Measurements from ENCODE around the gene PRKD2. TPM values are rescaled to one million over a fixed set of nuclear protein-coding genes. Genes with fewer than 3 reads are reported as not detected.

The PRKD2 gene
- total and polyA plus RNA-seq, 4 donors: 7.3 to 14.4 (median 9.3) TPM

- under 1% methylated on average over 68 of the region's 68 CpGs for WGBS
- H3K27me3 ChIP-seq (ENCODE audit: control insufficient read depth in 4 of 4, insufficient read depth in 4 of 4, low read length in 3 of 4): no peaks in the 10 kb centered on the region
- H3K9ac ChIP-seq (ENCODE audit: low read depth in 1 of 2, low read length in 2 of 2): peak within 1 kb of the TSS; percentile 41 to 82
- peaks cover 10 to 34% (median 18%) of the 10 kb centered on the region in 4 donors for H3K4me1 ChIP-seq (ENCODE audit: control insufficient read depth in 4 of 4, insufficient read depth in 4 of 4, low read length in 3 of 4)
- no peak for TF ChIP-seq FOXA1 (IDR thresholded peaks at IDR 0.05)
- TF ChIP-seq YY1 (IDR thresholded peaks at IDR 0.05): peak; percentile 91
- no peaks in the 10 kb centered on the region for H3K9me3 ChIP-seq (ENCODE audit: control insufficient read depth in 4 of 4, low read length in 3 of 4)
- DNase-seq (ENCODE audit: low spot score): peak; percentile 59
- H3K27ac ChIP-seq (ENCODE audit: low read depth in 1 of 2, low read length in 2 of 2): peak within 1 kb of the TSS; percentile 66 to 73
- peak within 1 kb of the TSS; percentile 92 to 96 (median 95) for H3K4me3 ChIP-seq (ENCODE audit: low read depth in 1 of 3, low read length in 3 of 3)
- peaks cover 0 to 2% (median under 1%) of the 10 kb centered on the region in 4 donors for H3K36me3 ChIP-seq (ENCODE audit: control insufficient read depth in 4 of 4, insufficient read depth in 3 of 4, low read depth in 1 of 4, low read length in 3 of 4)
Measured at GRCh38 chr19:46745521-46746280, 28.8 kb upstream of the PRKD2 start, which contains the start of gene FKRP. TSS of gene FKRP (plus strand) at chr19:46746057. CDS start at chr19:46755451, 9,394 bp downstream.

GRCh38 chr19:46745030-46745429 lies 28.1 kb upstream of the PRKD2 start:
- WGBS: 41% methylated on average over 8 of the region's 8 CpGs
- Histone ChIP-seq H3K27ac (ENCODE audit: low read depth in 1 of 2, low read length in 2 of 2) (peak overlapping the region in 1 of 2 donors; percentile 66), H3K4me1 (ENCODE audit: control insufficient read depth in 4 of 4, insufficient read depth in 4 of 4, low read length in 3 of 4) (peaks cover 10 to 31% (median 21%) of the 10 kb centered on the region in 4 donors), H3K9me3 (ENCODE audit: control insufficient read depth in 4 of 4, low read length in 3 of 4) (no peaks in the 10 kb centered on the region), H3K4me3 (ENCODE audit: low read depth in 1 of 3, low read length in 3 of 3) (peak overlapping the region; percentile 92 to 96 (median 95)), H3K9ac (ENCODE audit: low read depth in 1 of 2, low read length in 2 of 2) (peak overlapping the region; percentile 41 to 82), H3K36me3 (ENCODE audit: control insufficient read depth in 4 of 4, insufficient read depth in 3 of 4, low read depth in 1 of 4, low read length in 3 of 4) (peaks cover 0 to 2% (median under 1%) of the 10 kb centered on the region in 4 donors), H3K27me3 (ENCODE audit: control insufficient read depth in 4 of 4, insufficient read depth in 4 of 4, low read length in 3 of 4) (no peaks in the 10 kb centered on the region)
- no peak for TF ChIP-seq RXRA (IDR thresholded peaks at IDR 0.05)
- no peak for TF ChIP-seq SP1 (IDR thresholded peaks at IDR 0.05)
- TF ChIP-seq FOXA1 (IDR thresholded peaks at IDR 0.05): no peak
- TF ChIP-seq YY1 (IDR thresholded peaks at IDR 0.05): no peak
- no peak for DNase-seq (ENCODE audit: low spot score)

DNA sequence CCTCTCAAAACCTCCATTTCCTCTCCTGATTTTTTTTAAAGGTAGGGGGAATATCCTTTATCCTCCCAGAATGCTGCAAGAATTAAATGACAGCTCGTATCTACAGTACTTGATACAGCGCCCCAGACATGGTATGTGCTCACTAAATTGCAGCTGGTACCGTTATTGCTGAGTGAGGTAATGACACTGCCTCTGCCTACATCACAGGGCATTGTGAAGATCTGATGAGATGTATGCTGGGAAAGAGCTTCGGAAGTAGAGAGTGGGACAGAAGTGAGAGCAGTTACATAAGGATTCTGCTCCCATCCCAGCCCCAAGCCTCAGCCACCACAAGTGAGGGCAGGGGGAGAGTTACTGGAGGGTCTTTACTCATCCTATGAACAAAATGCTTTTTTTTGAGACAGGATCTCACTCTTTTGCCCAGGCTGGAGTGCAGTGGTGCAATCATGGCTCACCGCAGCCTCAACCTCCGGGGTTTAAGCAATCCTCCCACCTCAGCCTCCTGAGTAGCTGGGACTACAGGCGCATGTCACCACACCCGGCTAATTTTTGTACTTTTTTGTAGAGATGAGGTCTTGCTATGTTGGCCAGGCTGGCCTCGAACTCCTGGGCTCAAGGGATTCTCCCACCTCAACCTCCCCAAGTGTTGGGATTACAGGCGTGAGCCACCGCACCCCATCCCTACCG lies 27.2 kb upstream of the PRKD2 start:
- H3K27ac ChIP-seq (ENCODE audit: low read depth in 1 of 2, low read length in 2 of 2): no peak overlapping the region
- H3K27me3 ChIP-seq (ENCODE audit: control insufficient read depth in 4 of 4, insufficient read depth in 4 of 4, low read length in 3 of 4): no peaks in the 10 kb centered on the region
- H3K36me3 ChIP-seq (ENCODE audit: control insufficient read depth in 4 of 4, insufficient read depth in 3 of 4, low read depth in 1 of 4, low read length in 3 of 4): peaks cover 0 to 2% (median under 1%) of the 10 kb centered on the region in 4 donors
- H3K9ac ChIP-seq (ENCODE audit: low read depth in 1 of 2, low read length in 2 of 2): no peak overlapping the region
- H3K4me1 ChIP-seq (ENCODE audit: control insufficient read depth in 4 of 4, insufficient read depth in 4 of 4, low read length in 3 of 4): peaks cover 10 to 39% (median 26%) of the 10 kb centered on the region in 4 donors
- WGBS: 87% methylated on average over 12 of the region's 12 CpGs
- no peaks in the 10 kb centered on the region for H3K9me3 ChIP-seq (ENCODE audit: control insufficient read depth in 4 of 4, low read length in 3 of 4)
- no peak overlapping the region for H3K4me3 ChIP-seq (ENCODE audit: low read depth in 1 of 3, low read length in 3 of 3)
- DNase-seq (ENCODE audit: low spot score): no peak
- TF ChIP-seq ZBTB33 (IDR thresholded peaks at IDR 0.05): no peak

GRCh38 chr19:46742926-46743480 lies 26.1 kb upstream of the PRKD2 start:
- WGBS: 70% methylated on average over 4 of the region's 4 CpGs
- TF ChIP-seq JUND (IDR thresholded peaks at IDR 0.05) (no peak), YY1 (IDR thresholded peaks at IDR 0.05) (no peak), GABPA (IDR thresholded peaks at IDR 0.05 in 1 of 2, conservative IDR thresholded peaks at IDR 0.05 in 1 of 2) (no peak), SP1 (IDR thresholded peaks at IDR 0.05) (no peak), HNF4A (conservative IDR thresholded peaks at IDR 0.05) (no peak), MAX (IDR thresholded peaks at IDR 0.05) (no peak)
- TF ChIP-seq, protein P1, sequence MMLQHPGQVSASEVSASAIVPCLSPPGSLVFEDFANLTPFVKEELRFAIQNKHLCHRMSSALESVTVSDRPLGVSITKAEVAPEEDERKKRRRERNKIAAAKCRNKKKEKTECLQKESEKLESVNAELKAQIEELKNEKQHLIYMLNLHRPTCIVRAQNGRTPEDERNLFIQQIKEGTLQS (IDR thresholded peaks at IDR 0.05): no peak
- TF ChIP-seq, protein P2, sequence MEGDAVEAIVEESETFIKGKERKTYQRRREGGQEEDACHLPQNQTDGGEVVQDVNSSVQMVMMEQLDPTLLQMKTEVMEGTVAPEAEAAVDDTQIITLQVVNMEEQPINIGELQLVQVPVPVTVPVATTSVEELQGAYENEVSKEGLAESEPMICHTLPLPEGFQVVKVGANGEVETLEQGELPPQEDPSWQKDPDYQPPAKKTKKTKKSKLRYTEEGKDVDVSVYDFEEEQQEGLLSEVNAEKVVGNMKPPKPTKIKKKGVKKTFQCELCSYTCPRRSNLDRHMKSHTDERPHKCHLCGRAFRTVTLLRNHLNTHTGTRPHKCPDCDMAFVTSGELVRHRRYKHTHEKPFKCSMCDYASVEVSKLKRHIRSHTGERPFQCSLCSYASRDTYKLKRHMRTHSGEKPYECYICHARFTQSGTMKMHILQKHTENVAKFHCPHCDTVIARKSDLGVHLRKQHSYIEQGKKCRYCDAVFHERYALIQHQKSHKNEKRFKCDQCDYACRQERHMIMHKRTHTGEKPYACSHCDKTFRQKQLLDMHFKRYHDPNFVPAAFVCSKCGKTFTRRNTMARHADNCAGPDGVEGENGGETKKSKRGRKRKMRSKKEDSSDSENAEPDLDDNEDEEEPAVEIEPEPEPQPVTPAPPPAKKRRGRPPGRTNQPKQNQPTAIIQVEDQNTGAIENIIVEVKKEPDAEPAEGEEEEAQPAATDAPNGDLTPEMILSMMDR (IDR thresholded peaks at IDR 0.05; ENCODE audit: low read depth, low read length, missing input control): no peak

More at GRCh38 chr19:46742926-46743480, 26.1 kb upstream of the PRKD2 start:
- H3K27me3 ChIP-seq (ENCODE audit: control insufficient read depth in 4 of 4, insufficient read depth in 4 of 4, low read length in 3 of 4): no peaks in the 10 kb centered on the region
- H3K4me1 ChIP-seq (ENCODE audit: control insufficient read depth in 4 of 4, insufficient read depth in 4 of 4, low read length in 3 of 4): peaks cover 10 to 43% (median 29%) of the 10 kb centered on the region in 4 donors
- H3K27ac ChIP-seq (ENCODE audit: low read depth in 1 of 2, low read length in 2 of 2): no peak overlapping the region
- H3K4me3 ChIP-seq (ENCODE audit: low read depth in 1 of 3, low read length in 3 of 3): no peak overlapping the region
- H3K9me3 ChIP-seq (ENCODE audit: control insufficient read depth in 4 of 4, low read length in 3 of 4): no peaks in the 10 kb centered on the region
- peaks cover 0 to 3% (median 0%) of the 10 kb centered on the region in 4 donors for H3K36me3 ChIP-seq (ENCODE audit: control insufficient read depth in 4 of 4, insufficient read depth in 3 of 4, low read depth in 1 of 4, low read length in 3 of 4)
- DNase-seq (ENCODE audit: low spot score): no peak
- no peak overlapping the region for H3K9ac ChIP-seq (ENCODE audit: low read depth in 1 of 2, low read length in 2 of 2)

Data from liver (tissue), 9 donors.